A673 (cell line): ENCODE results near the gene POU2AF1.

ENCODE experiments used
- EZH2 ChIP-seq: fragments of 200-600 bp; sonication (generic); IDR thresholded peaks from 2 replicates; pipeline ENCODE4 v1.6.1; 2017; ENCODE audit warnings: borderline replicate concordance, low read depth, mild to moderate bottlenecking, mixed read lengths, antibody characterized with exemption, low read length; ENCODE audit not compliant: poor library complexity, severe bottlenecking
- TF ChIP-seq, protein P1 (sequence below): fragments of 300-800, 200-600 bp; sonication (generic); conservative IDR thresholded peaks from 2 replicates; pipeline ENCODE4 v1.5.1; 2017; ENCODE audit warnings: low read depth, mild to moderate bottlenecking, antibody characterized with exemption, low read length, moderate library complexity, mixed read lengths

DNA sequence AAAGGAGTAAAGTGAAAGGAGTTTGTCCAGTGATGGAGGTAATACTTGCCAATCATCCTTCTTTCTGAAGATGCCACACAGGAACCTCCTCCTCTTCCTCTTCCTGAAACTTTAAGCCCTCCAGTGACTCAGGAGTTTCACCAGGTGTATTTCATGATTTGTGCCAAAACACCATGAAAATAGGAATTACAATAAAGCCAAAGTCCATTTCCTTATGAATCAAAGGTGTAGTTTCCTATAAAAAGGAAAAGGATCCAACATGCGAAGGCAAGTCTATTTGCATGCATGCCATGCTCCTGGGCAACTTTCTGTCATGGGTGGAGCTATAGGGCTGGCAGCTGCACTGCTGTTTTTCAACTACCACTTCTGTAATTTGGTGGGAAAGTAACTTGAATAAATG, 9.8 kb upstream of the POU2AF1 start:
- TF ChIP-seq EZH2 = no peak
- TF ChIP-seq, protein P1, sequence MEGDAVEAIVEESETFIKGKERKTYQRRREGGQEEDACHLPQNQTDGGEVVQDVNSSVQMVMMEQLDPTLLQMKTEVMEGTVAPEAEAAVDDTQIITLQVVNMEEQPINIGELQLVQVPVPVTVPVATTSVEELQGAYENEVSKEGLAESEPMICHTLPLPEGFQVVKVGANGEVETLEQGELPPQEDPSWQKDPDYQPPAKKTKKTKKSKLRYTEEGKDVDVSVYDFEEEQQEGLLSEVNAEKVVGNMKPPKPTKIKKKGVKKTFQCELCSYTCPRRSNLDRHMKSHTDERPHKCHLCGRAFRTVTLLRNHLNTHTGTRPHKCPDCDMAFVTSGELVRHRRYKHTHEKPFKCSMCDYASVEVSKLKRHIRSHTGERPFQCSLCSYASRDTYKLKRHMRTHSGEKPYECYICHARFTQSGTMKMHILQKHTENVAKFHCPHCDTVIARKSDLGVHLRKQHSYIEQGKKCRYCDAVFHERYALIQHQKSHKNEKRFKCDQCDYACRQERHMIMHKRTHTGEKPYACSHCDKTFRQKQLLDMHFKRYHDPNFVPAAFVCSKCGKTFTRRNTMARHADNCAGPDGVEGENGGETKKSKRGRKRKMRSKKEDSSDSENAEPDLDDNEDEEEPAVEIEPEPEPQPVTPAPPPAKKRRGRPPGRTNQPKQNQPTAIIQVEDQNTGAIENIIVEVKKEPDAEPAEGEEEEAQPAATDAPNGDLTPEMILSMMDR = no peak
